ENCODE measurements around the gene HSD3B1. TPM values are rescaled to one million over a fixed set of nuclear protein-coding genes. Genes with fewer than 3 reads are reported as not detected.
A peak's percentile ranks its signal among the peaks of the same experiment; 100 is the strongest.

HSD3B1 gene
- total RNA-seq, 2 donors from 2014 or later = not detected

GRCh38 chr1:119485201-119485600, 21.8 kb upstream of the HSD3B1 start:
- Histone ChIP-seq H3K27me3 (no peaks in the 10 kb centered on the region), H3K36me3 (replicated peaks in 1 of 2; ENCODE audit: insufficient read depth in 1 of 2, low read depth in 2 of 2) (no peaks in the 10 kb centered on the region), H3K9me3 (no peaks in the 10 kb centered on the region), H3K4me3 (no peak overlapping the region), H3K27ac (peak overlapping the region in 2 of 4 donors; percentile 36 to 38), H3K4me1 (peaks cover 48% of the 10 kb centered on the region)
- intact Hi-C loops (cut with DNase I) = no loop called here
- TF ChIP-seq POLR2A (IDR thresholded peaks at IDR 0.05) = no peak
- TF ChIP-seq, protein P1, sequence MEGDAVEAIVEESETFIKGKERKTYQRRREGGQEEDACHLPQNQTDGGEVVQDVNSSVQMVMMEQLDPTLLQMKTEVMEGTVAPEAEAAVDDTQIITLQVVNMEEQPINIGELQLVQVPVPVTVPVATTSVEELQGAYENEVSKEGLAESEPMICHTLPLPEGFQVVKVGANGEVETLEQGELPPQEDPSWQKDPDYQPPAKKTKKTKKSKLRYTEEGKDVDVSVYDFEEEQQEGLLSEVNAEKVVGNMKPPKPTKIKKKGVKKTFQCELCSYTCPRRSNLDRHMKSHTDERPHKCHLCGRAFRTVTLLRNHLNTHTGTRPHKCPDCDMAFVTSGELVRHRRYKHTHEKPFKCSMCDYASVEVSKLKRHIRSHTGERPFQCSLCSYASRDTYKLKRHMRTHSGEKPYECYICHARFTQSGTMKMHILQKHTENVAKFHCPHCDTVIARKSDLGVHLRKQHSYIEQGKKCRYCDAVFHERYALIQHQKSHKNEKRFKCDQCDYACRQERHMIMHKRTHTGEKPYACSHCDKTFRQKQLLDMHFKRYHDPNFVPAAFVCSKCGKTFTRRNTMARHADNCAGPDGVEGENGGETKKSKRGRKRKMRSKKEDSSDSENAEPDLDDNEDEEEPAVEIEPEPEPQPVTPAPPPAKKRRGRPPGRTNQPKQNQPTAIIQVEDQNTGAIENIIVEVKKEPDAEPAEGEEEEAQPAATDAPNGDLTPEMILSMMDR (IDR thresholded peaks at IDR 0.05) = no peak
- 33 to 48% methylated on average over 4 of the region's 4 CpGs for WGBS, 2 donors
- ATAC-seq = no peak
- DNase-seq = peak in 2 of 4 donors; percentile 8 to 12

DNA sequence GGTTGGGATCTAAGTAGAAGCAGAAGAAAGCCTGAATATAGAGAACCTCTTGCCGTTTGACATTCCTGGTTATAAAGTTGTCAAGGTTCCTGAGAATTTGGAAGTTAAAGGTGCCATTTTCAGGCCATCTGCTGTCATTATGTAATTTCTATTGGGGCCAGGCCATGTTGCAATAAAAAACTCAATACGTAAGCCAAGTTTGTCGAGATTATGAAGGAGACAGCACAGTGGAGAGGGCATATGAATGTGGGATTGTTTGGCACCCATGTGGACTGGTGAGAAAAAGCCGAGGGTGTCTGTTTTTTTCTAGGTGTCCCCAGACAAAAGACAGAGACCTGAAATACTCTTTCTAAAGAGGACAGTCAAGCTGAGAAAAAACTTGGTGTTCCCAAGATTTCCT, 18.8 kb upstream of the HSD3B1 start:
- ATAC-seq (no peak), DNase-seq (no peak)
- no peaks in the 10 kb centered on the region for H3K27me3 ChIP-seq
- no peak for TF ChIP-seq POLR2A (IDR thresholded peaks at IDR 0.05)
- TF ChIP-seq, protein P1 (IDR thresholded peaks at IDR 0.05) = no peak
- H3K27ac ChIP-seq = no peak overlapping the region
- H3K9me3 ChIP-seq = no peaks in the 10 kb centered on the region
- WGBS, 2 donors = 53 to 56% methylated on average over 4 of the region's 4 CpGs
- intact Hi-C loops (cut with DNase I) = no loop called here
- H3K4me1 ChIP-seq = peaks cover 43% of the 10 kb centered on the region
- no peak overlapping the region for H3K4me3 ChIP-seq
- H3K36me3 ChIP-seq (replicated peaks in 1 of 2; ENCODE audit: insufficient read depth in 1 of 2, low read depth in 2 of 2) = no peaks in the 10 kb centered on the region

- no peak for ATAC-seq
These were observed 17.8 kb upstream of the HSD3B1 start for GRCh38 chr1:119489201-119489600.

DNA sequence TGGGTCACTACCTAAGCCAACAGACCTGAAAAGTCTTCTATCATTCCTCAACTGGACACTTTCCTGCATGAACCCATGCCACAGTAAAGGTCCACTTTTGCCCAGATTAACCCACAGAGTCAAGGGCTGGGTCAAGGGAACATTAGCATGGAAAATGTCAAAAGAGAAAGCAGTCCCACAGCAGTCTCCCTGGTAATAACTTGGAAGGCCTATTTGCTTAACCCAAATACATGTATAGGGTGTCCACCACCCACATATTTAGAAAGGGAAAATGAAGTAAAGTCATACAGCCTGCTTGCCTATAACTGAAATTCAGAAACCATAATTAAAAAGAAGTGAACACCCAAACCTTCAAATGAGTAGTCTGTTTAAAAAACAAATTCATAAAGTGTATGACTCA, 16.1 kb upstream of the HSD3B1 start:
- Histone ChIP-seq H3K27me3 (no peaks in the 10 kb centered on the region), H3K36me3 (replicated peaks in 1 of 2; ENCODE audit: insufficient read depth in 1 of 2, low read depth in 2 of 2) (no peaks in the 10 kb centered on the region), H3K4me3 (no peak overlapping the region), H3K4me1 (peaks cover 18% of the 10 kb centered on the region), H3K27ac (no peak overlapping the region), H3K9me3 (no peaks in the 10 kb centered on the region)
- no peak for DNase-seq
- ATAC-seq = no peak
- TF ChIP-seq POLR2A (IDR thresholded peaks at IDR 0.05) = no peak
- TF ChIP-seq, protein P1 (IDR thresholded peaks at IDR 0.05) = no peak
- intact Hi-C loops (cut with DNase I) = no loop called here

More at GRCh38 chr1:119489201-119489600, 17.8 kb upstream of the HSD3B1 start:
- TF ChIP-seq, protein P1 (IDR thresholded peaks at IDR 0.05) = no peak
- TF ChIP-seq POLR2A (IDR thresholded peaks at IDR 0.05) = no peak
- intact Hi-C loops (cut with DNase I) = no loop called here
- DNase-seq = no peak
- H3K9me3 ChIP-seq = no peaks in the 10 kb centered on the region
- 74 to 81% methylated on average over 2 of the region's 2 CpGs for WGBS, 2 donors
- no peaks in the 10 kb centered on the region for H3K36me3 ChIP-seq (replicated peaks in 1 of 2; ENCODE audit: insufficient read depth in 1 of 2, low read depth in 2 of 2)
- peaks cover 33% of the 10 kb centered on the region for H3K4me1 ChIP-seq
- H3K4me3 ChIP-seq = no peak overlapping the region
- no peak overlapping the region for H3K27ac ChIP-seq
- no peaks in the 10 kb centered on the region for H3K27me3 ChIP-seq

- no peak overlapping the region for H3K27ac ChIP-seq
- WGBS, 2 donors = 73 to 85% methylated on average over 2 of the region's 2 CpGs
- ATAC-seq = no peak
- no peaks in the 10 kb centered on the region for H3K27me3 ChIP-seq
- no peaks in the 10 kb centered on the region for H3K36me3 ChIP-seq (replicated peaks in 1 of 2; ENCODE audit: insufficient read depth in 1 of 2, low read depth in 2 of 2)
- peaks cover 9% of the 10 kb centered on the region for H3K4me1 ChIP-seq
- no peaks in the 10 kb centered on the region for H3K9me3 ChIP-seq
- TF ChIP-seq POLR2A (IDR thresholded peaks at IDR 0.05) = no peak
- TF ChIP-seq, protein P1 (IDR thresholded peaks at IDR 0.05) = no peak
- H3K4me3 ChIP-seq = no peak overlapping the region
- no peak for DNase-seq
- intact Hi-C loops (cut with DNase I) = no loop called here
These were observed 14.2 kb upstream of the HSD3B1 start for GRCh38 chr1:119492763-119493162.

Measured in body of pancreas (tissue), 4 donors.